Lower leg skin (tissue), 4 donors: ENCODE measurements around the gene MRPL57. TPM values are rescaled to one million over a fixed set of nuclear protein-coding genes. Genes with fewer than 3 reads are reported as not detected.
"Not testable (repeated sequence)": the region's sequence is repeated elsewhere in the genome, so short reads cannot be mapped to it uniquely, and the experiment has no call there.

ENCODE experiments used
- DNase-seq, 2 donors: peaks; one replicate each; pipeline ENCODE4 v3.0.0-alpha.2; 2019; ENCODE audit warnings: low spot score in 2 of 2
- H3K4me3 ChIP-seq: fragments of 200-600 bp; sonication (generic); 2 replicates; pipeline ENCODE4 v1.5.1; 2017; ENCODE audit warnings: mild to moderate bottlenecking, low read depth; ENCODE audit not compliant: poor library complexity, severe bottlenecking
- CTCF ChIP-seq, 3 donors: fragments of 450-650 bp; IDR thresholded peaks; one replicate each; pipeline ENCODE4 v1.5.1; 2016; ENCODE audit warnings: antibody characterized with exemption in 3 of 3, mild to moderate bottlenecking in 3 of 3, moderate library complexity in 2 of 3
- POLR2A ChIP-seq, 2 donors: fragments of 450-650 bp; IDR thresholded peaks; one replicate each; pipeline ENCODE4 v1.6.1; 2016 to 2017; ENCODE audit warnings: antibody characterized with exemption in 2 of 2, mild to moderate bottlenecking in 1 of 2, moderate library complexity in 1 of 2
- WGBS, 2 donors: methylation state at CpG; one replicate each; pipeline ENCODE4 v1.1.5; 2018; 5-methylcytosine and 5-hydroxymethylcytosine counted together
- intact Hi-C: fragments of 100-400 bp; cut with DNase I; formaldehyde crosslinking; loops from one replicate; pipeline ENCODE4 v1.15.0; 2023; ENCODE audit warnings: low total_unique reads
- total RNA-seq, 4 donors: library from RNA; depleted of rRNA; stranded (reverse); fragments of >200 nt; gene quantifications; one replicate each; pipeline ENCODE4 v1.1.0, GENCODE V29; 2016

MRPL57 gene
- total RNA-seq, 4 donors from 2014 or later = 27.2 to 42.1 (median 29.8) TPM

GRCh38 chr13:21175656-21176214, 723 bp upstream of the MRPL57 start:
- WGBS, 2 donors = 1 to 2% methylated on average over 13 of the region's 13 CpGs
- intact Hi-C loops = loop anchor here (5.0 kb wide), 1 partner anchor 228 kb away; no protein-coding TSS in a partner anchor
- DNase-seq = no peak
- TF ChIP-seq POLR2A (IDR thresholded peaks at IDR 0.05) (no peak), CTCF (IDR thresholded peaks at IDR 0.05) (no peak)
- H3K4me3 ChIP-seq = peak overlapping the region; percentile 87

- 0% methylated on average over 15 to 17 of the region's 26 CpGs for WGBS, 2 donors
- intact Hi-C loops = loop anchor here (5.0 kb wide), 1 partner anchor 230 kb away; no protein-coding TSS in a partner anchor
- no peak for DNase-seq
- H3K4me3 ChIP-seq = peak overlapping the region; percentile 87
- TF ChIP-seq CTCF (IDR thresholded peaks at IDR 0.05) = no peak
- no peak for TF ChIP-seq POLR2A (IDR thresholded peaks at IDR 0.05)
Measured at GRCh38 chr13:21176982-21177284, 475 bp downstream of the MRPL57 start.

GRCh38 chr13:21181671-21182070, 5.2 kb downstream of the MRPL57 start:
- TF ChIP-seq POLR2A (IDR thresholded peaks at IDR 0.05) = no peak
- TF ChIP-seq CTCF (IDR thresholded peaks at IDR 0.05) = no peak
- H3K4me3 ChIP-seq = no peak overlapping the region
- intact Hi-C loops = no loop called here
- DNase-seq = no peak
- 85 to 90% methylated on average over 2 of the region's 2 CpGs for WGBS, 2 donors

GRCh38 chr13:21186410-21186809, 10.0 kb downstream of the MRPL57 start:
- DNase-seq, H3K4me3 ChIP-seq, intact Hi-C loops: not testable (repeated sequence)
- WGBS, 2 donors = 90 to 93% methylated on average over 10 of the region's 35 CpGs

- intact Hi-C loops, DNase-seq: not testable (repeated sequence)
- 60 to 73% methylated on average over 2 of the region's 2 CpGs for WGBS, 2 donors
Measured at GRCh38 chr13:21194756-21195155, 18.3 kb downstream of the MRPL57 start.

GRCh38 chr13:21197606-21198225, 21.3 kb downstream of the MRPL57 start:
- DNase-seq, H3K4me3 ChIP-seq, intact Hi-C loops: not testable (repeated sequence)
- WGBS, 2 donors = 75 to 82% methylated on average over 9 of the region's 9 CpGs

More at GRCh38 chr13:21194756-21195155, 18.3 kb downstream of the MRPL57 start:
- not testable (repeated sequence) for H3K4me3 ChIP-seq

GRCh38 chr13:21198391-21198790, 21.9 kb downstream of the MRPL57 start:
- 68 to 74% methylated on average over 4 of the region's 4 CpGs for WGBS, 2 donors

GRCh38 chr13:21201456-21202190, 25.2 kb downstream of the MRPL57 start:
- DNase-seq, intact Hi-C loops, H3K4me3 ChIP-seq: not testable (repeated sequence)

More at GRCh38 chr13:21198391-21198790, 21.9 kb downstream of the MRPL57 start:
- H3K4me3 ChIP-seq, DNase-seq, intact Hi-C loops: not testable (repeated sequence)
